ENCODE measurements around the gene AOPEP. TPM values are rescaled to one million over a fixed set of nuclear protein-coding genes. Genes with fewer than 3 reads are reported as not detected.

AOPEP gene
- polyA plus RNA-seq, 2 of the 4 experiments (the other 2 are of a cell fraction) = 226 to 266 TPM

- TF ChIP-seq ELK1 (IDR thresholded peaks at IDR 0.05; ENCODE audit: low read depth, low read length) (no peak), MAZ (IDR thresholded peaks at IDR 0.05; ENCODE audit: borderline replicate concordance, low read depth, low read length) (no peak), CTCF (IDR thresholded peaks at IDR 0.05) (no peak), MYC (IDR thresholded peaks at IDR 0.05; ENCODE audit: borderline replicate concordance, low read length) (no peak), KDM1A (IDR thresholded peaks at IDR 0.05; ENCODE audit: low read depth) (no peak), SREBF2 (IDR thresholded peaks at IDR 0.05) (no peak)
These were observed 408.0 kb downstream of the AOPEP start (continued) for GRCh38 chr9:95134457-95134881.

- H3K27ac ChIP-seq = no peak overlapping the region
- DNase-seq (ENCODE audit: low read depth in 1 of 2, low spot score in 1 of 2) (no peak), FAIRE-seq (no peak), ATAC-seq (no peak)
- no peak overlapping the region for H3K4me3 ChIP-seq
- WGBS (ENCODE audit: missing lambda C conversion rate) = 92% methylated on average over 10 of the region's 10 CpGs
- H3K4me2 ChIP-seq = no peak overlapping the region
- H3K9me3 ChIP-seq = no peaks in the 10 kb centered on the region
- POLR2A ChIA-PET = no interaction called here
- H3K4me1 ChIP-seq = peaks cover 9% of the 10 kb centered on the region
- TF ChIP-seq RARB (CRISPR knock-in tag; IDR thresholded peaks at IDR 0.05) (no peak), ZSCAN20 (CRISPR knock-in tag; IDR thresholded peaks at IDR 0.05) (no peak), BHLHE40 (IDR thresholded peaks at IDR 0.05; ENCODE audit: low read depth, low read length) (no peak), MAX (IDR thresholded peaks at IDR 0.05) (no peak), ZC3H11A (IDR thresholded peaks at IDR 0.05) (no peak), HEYL (CRISPR knock-in tag; IDR thresholded peaks at IDR 0.05) (no peak), REST (IDR thresholded peaks at IDR 0.05) (no peak), TP53 (CRISPR knock-in tag; IDR thresholded peaks at IDR 0.05) (no peak), ZFP36 (IDR thresholded peaks at IDR 0.05; ENCODE audit: borderline replicate concordance, partially characterized antibody) (no peak), PBX3 (IDR thresholded peaks at IDR 0.05) (no peak), FOXS1 (CRISPR knock-in tag; IDR thresholded peaks at IDR 0.05) (no peak), HOXA7 (CRISPR knock-in tag; IDR thresholded peaks at IDR 0.05) (no peak), NR3C1 (IDR thresholded peaks at IDR 0.05) (no peak), RFX5 (IDR thresholded peaks at IDR 0.05) (no peak)
- CTCF ChIA-PET = interaction anchor here (2.7 to 3.9 kb wide), 2 partner anchors 8 to 454 kb away, joined by 13 to 30 read pairs; no protein-coding TSS in a partner anchor
These were observed 409.3 kb downstream of the AOPEP start for GRCh38 chr9:95135756-95136155.

Small RNA genes within 50 kb of the gene (small RNA-seq; reads per million reads assigned to genes)
- gene MIR2278 (1.4 to 53.4 (median 35.5) reads per million in 6 experiments), gene MIR23B (1,464 to 85,401 (median 18,619) reads per million in 6 experiments), gene MIR27B (2,353 to 191,366 (median 139,096) reads per million in 6 experiments), gene MIR3074 (0 reads per million in 6 experiments), gene MIR6081 (0 to 0.26 (median 0) reads per million in 6 experiments)

Other genes starting within 250 kb of the AOPEP start
- 2.7 and 2.8 TPM in 2 replicates for gene PCAT7, start 171.6 kb upstream of the AOPEP start, polyA plus RNA-seq (2011; rRNA removed)
- gene PCAT7, start 171.6 kb upstream of the AOPEP start, polyA plus RNA-seq (2017; fragmentation: RNase III; extraction: RNeasy Plus Mini Kit Qiagen cat#74134 plus additional on column Dnase treatment) = 2.0 to 2.3 TPM (median 2.1 TPM) in 3 replicates
- not detected in 2 replicates for gene FBP2, start 132.9 kb upstream of the AOPEP start, polyA plus RNA-seq (2011; rRNA removed)
- gene FBP2, start 132.9 kb upstream of the AOPEP start, polyA plus RNA-seq (2017; fragmentation: RNase III; extraction: RNeasy Plus Mini Kit Qiagen cat#74134 plus additional on column Dnase treatment) = not detected in 3 replicates
- not detected in 2 replicates for gene FBP1, start 87.2 kb upstream of the AOPEP start, polyA plus RNA-seq (2011; rRNA removed)
- gene FBP1, start 87.2 kb upstream of the AOPEP start, polyA plus RNA-seq (2017; fragmentation: RNase III; extraction: RNeasy Plus Mini Kit Qiagen cat#74134 plus additional on column Dnase treatment) = 0.07 TPM in 1 of 3 replicates, not detected in the others